Ureter (tissue), 1 donor: Measurements from ENCODE around the gene IGFBP3. TPM values are rescaled to one million over a fixed set of nuclear protein-coding genes. Genes with fewer than 3 reads are reported as not detected.
A peak's percentile ranks its signal among the peaks of the same experiment; 100 is the strongest.

Experiments used
- DNase-seq: peaks from one replicate; pipeline ENCODE4 v3.0.0-alpha.2; 2020; ENCODE audit warnings: low spot score
- total RNA-seq: library from RNA; stranded (reverse); gene quantifications from one replicate; pipeline ENCODE4 v1.2.4, GENCODE V29; 2023
- donor health status: DM: yes; HTN: yes; CAD: no.

Gene IGFBP3
- total RNA-seq, 1 donor from 2014 or later, result 445 TPM

- DNase-seq, result no peak
These were observed 1.7 kb upstream of the IGFBP3 start for GRCh38 chr7:45922810-45923209.

GRCh38 chr7:45921699-45922519, 837 bp upstream of the IGFBP3 start:
- peak; percentile 77 for DNase-seq

GRCh38 chr7:45921381-45921698, 268 bp upstream of the IGFBP3 start:
- no peak for DNase-seq

GRCh38 chr7:45919993-45920459, 1.0 kb downstream of the IGFBP3 start:
- DNase-seq, result no peak

- no peak for DNase-seq
These were observed 1.8 kb downstream of the IGFBP3 start for GRCh38 chr7:45919231-45919784.

GRCh38 chr7:45918556-45918955, 2.5 kb downstream of the IGFBP3 start:
- no peak for DNase-seq

GRCh38 chr7:45917658-45918057, 3.4 kb downstream of the IGFBP3 start:
- DNase-seq, result peak; percentile 83

GRCh38 chr7:45917064-45917463, 4.0 kb downstream of the IGFBP3 start:
- DNase-seq, result no peak

GRCh38 chr7:45915606-45916005, 5.5 kb downstream of the IGFBP3 start:
- DNase-seq, result no peak

GRCh38 chr7:45914911-45915310, 6.2 kb downstream of the IGFBP3 start:
- no peak for DNase-seq

- no peak for DNase-seq
These were observed 8.1 kb downstream of the IGFBP3 start for GRCh38 chr7:45912972-45913371.

GRCh38 chr7:45911311-45911710, 9.8 kb downstream of the IGFBP3 start:
- DNase-seq, result no peak

- no peak for DNase-seq
These were observed 10.2 kb downstream of the IGFBP3 start for GRCh38 chr7:45910855-45911254.

- no peak for DNase-seq
These were observed 11.5 kb downstream of the IGFBP3 start for GRCh38 chr7:45909561-45909960.

- no peak for DNase-seq
These were observed 18.3 kb downstream of the IGFBP3 start for GRCh38 chr7:45902820-45903219.

- no peak for DNase-seq
These were observed 19.5 kb downstream of the IGFBP3 start for GRCh38 chr7:45901566-45901965.

GRCh38 chr7:45898222-45898621, 22.9 kb downstream of the IGFBP3 start:
- no peak for DNase-seq

- DNase-seq, result no peak
These were observed 23.9 kb downstream of the IGFBP3 start for GRCh38 chr7:45897042-45897690.

GRCh38 chr7:45894665-45895062, 26.4 kb downstream of the IGFBP3 start:
- no peak for DNase-seq

- no peak for DNase-seq
These were observed 26.9 kb downstream of the IGFBP3 start for GRCh38 chr7:45893996-45894664.

- no peak for DNase-seq
These were observed 27.6 kb downstream of the IGFBP3 start for GRCh38 chr7:45893374-45893995.

GRCh38 chr7:45892407-45893035, 28.6 kb downstream of the IGFBP3 start:
- DNase-seq, result no peak
